ENCODE data around the gene MECP2.

GRCh38 chrX:154015581-154016264 lies 81.8 kb downstream of the MECP2 start:
- TF ChIP-seq POLR2AphosphoS5 (IDR thresholded peaks at IDR 0.05; ENCODE audit: low read depth, low read length) (no peak), FOXP2 (optimal IDR thresholded peaks at IDR 0.05; ENCODE audit: borderline replicate concordance, extremely low read depth, extremely low read length, insufficient read depth) (no peak), SIN3A (IDR thresholded peaks at IDR 0.05; ENCODE audit: borderline replicate concordance, insufficient read depth, low read length) (no peak)

All from PFSK-1 (cell line).